ENCODE measurements around the gene ATP8A1.

ATP8A1 gene

DNA sequence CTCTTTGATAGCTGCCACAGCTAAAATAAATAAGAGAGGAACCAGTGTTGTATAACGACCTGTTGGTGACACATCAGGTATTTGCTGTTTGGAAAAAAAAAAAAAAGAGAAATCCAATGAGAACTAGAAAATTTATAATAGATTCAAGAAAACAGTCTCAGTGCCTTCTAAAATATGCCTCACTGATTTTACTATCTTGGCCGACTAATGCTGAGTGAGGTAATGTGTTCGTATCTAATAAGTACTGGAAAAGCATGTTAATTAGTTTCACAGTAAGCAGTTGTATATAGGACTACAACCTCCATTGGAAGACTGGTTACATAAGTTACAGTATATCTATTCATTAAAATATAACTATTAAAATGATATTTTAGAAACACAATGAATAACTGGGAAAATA lies 32.4 kb downstream of the ATP8A1 start:
- no peak for DNase-seq

DNA sequence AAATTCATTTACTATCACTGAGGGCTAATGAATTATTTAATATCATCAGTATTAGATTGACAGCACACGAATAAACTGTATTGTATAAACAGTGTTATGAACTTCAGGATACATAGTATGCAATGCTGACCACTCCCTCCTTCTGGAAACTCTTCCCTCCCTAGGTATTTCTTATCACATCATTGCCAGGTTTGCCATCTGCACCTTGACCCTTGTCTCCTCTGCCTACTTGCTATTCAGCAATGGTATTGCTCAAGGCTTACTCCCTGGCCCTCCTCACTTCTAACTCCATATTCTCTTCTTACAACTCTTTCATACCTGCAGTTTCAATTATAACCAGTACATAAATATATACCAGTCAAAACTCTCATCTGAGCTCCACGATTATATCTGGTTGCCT lies 38.9 kb downstream of the ATP8A1 start:
- DNase-seq = no peak

DNA sequence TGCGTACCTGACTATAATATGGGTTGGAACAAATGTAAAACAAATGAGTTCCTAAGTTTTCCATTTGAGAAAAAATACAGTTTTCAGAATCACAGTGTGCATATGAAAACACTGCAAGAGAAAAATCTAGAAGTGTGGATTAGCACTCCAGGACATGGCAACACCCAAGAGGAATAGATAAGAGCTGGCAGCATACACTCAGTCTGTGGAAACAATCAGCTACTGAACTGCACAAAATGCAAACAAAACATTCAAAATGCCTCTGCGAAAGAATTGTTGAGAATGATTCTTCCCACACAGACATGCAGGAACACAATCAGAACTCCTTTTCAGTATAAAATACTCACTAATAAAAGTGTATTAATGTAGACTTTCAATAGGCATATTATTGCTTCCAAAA lies 39.9 kb downstream of the ATP8A1 start:
- no peak for DNase-seq

DNA sequence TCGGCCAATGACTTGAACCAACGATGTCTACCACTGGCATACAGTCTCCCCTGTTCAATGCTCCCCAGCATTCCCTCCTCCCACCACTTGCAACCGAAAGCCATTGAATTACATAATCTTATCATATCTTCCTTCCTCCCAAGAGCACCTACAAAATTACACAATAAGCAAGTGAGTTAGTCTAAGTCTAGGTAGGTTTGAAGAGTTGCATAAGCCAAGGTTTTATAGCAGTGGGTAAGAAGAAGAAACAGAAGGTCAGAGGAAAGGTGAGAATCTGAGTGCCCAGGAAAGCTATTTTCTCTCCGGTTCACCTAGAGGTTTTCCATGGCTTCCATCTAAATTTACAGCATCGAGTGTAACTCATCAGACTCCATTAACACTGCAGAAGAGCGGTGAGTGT lies 40.3 kb downstream of the ATP8A1 start:
- DNase-seq = no peak

DNA sequence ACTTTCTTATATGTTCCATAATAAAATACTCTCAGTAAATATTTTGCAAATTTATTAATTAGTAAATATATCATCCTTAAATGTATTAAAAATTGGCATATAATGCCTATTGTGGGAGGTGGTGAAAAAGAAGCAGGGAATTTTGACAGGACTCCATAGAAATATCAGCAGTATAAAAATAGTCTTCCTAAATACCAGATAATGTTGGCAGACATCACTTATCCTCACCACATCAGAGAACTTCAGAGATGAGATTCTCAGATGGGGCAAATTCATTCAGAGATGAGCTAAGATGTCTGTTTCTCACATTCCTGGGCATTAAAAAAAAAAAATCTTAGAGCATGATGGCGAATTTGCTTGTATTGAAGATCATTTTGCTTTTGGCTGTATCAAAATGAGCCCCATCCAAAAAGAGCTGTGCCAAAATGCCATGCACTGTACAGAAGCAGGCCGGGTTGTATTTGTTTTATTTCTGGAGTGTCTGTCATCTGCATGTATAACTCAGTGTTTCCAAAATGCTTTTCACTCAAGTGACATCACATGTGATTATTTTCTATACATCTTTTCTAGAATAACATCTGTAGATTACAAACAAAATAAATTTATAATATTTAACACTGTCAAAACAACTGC lies 41.7 kb downstream of the ATP8A1 start:
- no peak for DNase-seq

DNA sequence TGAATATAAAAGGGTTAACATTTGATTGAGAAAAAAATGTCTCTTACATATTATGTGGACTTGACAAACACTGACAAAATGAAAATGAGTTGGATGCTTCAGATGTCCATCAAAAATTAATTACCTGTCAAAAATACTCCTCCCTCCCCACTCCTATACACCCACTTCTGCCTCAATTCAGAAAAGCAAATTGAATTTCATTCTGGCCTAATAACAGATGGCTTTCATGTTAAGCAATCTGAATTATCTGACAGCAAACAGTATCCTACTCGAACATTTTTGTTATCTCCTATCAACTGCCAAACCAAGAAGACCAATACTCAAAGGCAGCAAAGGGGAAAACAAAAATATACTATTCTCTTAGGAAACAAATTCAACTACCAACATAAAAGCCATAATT lies 44.0 kb downstream of the ATP8A1 start:
- DNase-seq = no peak

DNA sequence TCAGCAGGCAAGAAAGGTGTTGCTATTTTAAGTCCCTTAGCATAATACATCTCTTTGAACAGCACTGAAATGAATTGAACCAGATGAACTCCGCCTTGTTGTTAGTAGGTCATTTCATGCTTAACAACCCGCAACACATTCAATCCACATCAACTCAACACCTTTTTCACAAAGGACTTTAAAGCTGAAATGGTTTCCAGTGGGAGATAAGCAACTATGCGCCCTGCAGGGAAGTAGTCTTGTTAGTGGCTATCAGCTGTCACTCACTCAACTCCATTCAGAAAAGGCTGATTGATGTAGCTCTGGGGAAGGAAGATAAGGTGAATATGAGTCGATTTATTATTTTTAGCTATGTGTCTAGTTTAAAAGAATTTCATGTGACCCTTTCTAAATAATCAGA lies 46.0 kb downstream of the ATP8A1 start:
- DNase-seq = no peak

DNA sequence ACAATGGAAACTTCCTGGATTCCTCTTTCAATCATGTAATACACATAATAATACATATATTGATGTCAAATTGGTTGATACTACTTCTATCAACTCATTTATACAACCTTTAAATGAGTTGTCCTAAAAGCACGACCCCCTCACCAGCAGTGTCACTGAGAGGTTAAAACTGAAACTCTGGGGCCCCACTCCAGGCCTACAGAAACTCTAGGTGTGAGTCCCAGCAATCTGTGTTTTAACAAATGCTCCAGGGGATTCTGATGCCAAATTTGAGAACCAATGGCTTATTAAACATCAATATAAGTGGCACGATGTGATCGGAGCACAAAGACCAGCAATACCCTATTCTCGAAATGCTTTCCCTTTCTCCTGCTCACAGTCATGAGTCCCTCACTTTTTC lies 47.9 kb downstream of the ATP8A1 start:
- no peak for DNase-seq

DNA sequence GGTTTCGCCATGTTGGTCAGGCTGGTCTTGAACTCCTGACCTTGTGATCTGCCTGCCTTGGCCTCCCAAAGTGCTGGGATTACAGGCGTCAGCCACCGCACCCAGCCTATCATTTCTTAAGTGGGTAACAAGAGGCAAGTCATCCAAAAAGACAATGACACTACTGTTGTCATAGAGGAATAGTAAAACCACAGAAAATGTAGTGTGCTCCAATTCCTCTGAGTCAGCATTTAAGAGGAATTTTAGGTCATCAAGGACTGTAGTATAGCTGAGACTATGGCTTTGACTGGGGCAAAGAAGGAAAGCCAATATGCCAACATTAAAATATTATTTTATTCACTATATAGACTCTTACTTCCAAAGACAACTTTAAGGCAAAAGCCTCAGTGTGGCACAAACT lies 48.4 kb downstream of the ATP8A1 start:
- no peak for DNase-seq

DNA sequence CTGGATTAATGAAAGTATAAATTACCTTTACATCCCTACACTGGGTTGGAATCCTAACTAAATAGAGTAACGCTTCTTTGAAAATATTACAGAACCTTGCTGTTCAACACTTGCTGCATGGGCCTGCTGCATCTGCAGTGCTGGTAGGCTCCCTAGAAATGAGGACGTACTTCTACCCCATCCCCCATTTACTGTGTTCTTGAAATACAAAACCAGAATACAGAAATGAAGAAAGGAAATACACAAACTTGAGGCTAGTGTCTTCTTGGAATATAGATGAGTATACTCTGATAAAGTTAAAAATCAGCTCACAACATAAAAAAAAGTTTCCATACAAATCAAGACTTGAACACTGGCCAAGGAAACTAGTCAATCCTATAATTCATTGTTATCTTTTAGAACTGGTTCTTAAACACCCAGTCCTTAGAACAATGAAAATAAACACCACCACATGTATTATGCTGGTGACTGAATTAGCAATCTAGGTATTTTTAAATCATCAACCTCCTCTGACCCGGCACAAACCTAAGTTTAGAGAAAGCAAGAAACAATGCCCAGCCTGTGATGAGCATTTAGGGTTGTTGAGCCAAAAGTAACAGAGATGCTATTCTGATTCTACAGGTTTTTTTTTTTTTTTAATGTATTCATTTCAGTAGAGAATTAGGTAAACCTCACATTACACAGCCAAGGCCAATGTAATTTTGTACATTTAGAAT lies 49.7 kb downstream of the ATP8A1 start:
- no peak for DNase-seq

DNA sequence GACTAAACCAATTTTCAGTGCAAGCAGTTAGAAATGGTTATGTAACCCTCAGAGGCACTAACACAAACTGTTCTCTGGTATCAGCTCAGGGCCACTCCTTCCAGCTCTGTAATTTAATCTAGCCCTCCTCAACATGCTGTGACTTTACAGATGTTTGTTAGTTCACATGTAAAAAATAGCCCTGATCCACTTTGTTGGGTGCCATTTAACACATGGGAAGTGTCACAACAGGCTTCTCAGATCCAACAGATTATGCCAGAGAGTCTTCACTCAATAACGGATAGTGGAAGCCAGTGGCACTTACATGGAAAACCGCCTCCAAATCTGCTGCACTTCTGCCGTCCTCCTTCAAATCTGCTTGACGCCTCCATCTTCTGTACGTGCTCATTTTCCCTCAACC lies 51.6 kb downstream of the ATP8A1 start:
- no peak for DNase-seq

DNA sequence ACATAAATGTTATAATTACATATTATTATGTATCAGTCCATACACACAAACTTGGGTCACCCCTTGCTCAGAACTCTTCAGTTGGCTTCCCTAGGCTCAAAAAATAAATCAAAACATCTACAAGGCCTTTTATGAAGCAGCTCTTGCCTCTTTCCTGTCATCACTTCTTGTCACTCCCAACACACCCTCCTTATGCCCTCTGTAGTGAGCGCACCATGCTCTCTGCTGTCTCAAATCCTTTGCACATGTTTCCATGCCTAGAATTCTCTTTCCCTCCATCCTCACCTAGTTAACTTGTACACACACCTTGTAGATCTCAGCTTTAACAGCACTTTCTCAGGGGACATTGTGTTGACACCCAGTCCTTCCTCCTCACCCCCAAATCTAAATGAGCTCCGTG lies 53.0 kb downstream of the ATP8A1 start:
- no peak for DNase-seq

DNA sequence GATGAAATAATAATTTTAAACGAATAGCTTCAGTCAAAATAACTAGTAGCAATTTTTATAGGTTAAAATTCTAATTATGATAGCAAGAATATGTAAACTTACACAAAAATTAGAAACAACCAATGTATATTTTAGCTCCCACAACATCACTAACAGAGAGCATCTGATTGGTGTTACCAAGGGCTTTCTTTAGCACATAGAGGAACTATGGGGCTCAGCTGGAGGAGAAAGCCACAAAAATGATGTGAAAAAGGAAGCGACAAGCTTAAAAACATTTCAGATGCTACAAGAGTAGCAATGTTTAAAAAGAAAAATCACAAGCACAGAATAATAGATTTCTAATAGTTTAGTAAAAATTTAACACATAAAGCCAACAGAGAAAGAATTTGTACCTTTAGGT lies 56.3 kb downstream of the ATP8A1 start:
- no peak for DNase-seq

DNA sequence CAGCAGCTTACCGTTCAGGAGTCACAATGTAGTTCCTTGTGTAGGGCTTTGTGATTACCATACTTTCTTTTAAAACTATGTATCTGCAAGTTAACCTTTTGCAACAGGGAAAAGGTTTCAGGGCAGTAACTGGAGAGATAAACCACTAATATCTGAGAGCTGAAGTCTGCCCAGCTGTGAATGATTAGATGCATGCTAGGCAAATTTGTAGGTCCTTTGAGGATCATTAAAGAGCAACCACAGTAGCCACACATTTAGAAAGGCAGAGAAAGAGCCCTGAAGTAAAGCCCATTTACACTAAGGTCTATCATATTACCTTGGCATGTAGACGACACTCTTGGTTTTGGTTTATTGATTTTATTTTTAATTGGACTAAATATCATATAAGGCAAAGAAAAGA lies 60.0 kb downstream of the ATP8A1 start:
- DNase-seq = no peak

DNA sequence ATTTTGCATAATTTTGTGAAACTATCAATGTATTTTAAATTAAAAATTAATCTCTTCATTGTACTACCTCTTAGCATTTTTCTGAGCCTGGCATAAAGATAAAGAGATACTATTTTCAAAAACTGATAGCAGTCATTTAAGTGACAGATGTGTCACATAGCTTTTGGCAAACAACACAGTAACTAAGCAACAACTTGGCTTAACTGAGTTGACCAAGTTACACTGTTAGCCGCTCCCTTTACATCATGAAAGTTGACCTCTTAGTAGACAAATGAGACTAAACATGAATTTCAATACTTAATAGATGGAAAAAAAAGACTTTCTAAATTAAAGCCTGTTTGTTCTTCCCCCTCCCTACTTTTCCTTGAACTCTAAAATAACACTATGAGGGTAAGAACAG lies 62.0 kb downstream of the ATP8A1 start:
- DNase-seq = no peak

DNA sequence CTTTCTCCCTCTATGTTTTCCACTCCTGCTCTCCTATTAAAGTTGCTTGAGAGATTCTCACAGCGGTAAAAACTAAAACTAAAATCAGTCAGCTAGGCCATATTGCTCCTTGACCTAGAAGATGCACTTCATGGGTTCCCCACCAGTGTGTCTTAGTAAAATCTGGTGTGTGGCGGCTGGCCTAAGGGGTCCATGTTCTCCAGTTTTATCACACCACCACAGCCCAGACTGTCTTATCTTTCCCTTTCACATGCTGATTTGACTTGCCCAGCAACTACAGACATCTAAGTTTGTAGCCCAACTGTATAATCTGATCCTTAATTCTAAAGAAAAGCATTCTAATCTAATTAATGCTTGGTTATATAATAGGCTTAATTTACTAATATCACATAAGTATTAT lies 68.0 kb downstream of the ATP8A1 start:
- no peak for DNase-seq

DNA sequence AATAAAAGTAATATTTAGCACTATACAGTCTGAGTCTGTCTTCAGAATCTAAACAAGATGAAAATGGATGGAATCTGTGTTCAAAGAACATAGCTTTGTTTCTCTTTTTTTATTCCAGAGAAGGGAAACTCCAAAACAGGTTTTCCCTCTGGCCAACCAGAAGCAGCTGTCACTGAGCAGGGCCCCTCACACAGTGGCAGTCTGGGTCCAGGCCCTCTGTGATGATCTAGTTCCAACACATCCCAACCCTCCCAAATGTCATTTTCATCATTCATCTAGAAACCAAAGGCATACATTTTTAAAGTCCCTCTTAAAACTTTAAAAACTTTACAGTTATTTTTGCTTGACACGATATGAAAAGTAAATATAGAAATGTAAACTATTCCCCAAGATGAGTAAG lies 70.1 kb downstream of the ATP8A1 start:
- no peak for DNase-seq

DNA sequence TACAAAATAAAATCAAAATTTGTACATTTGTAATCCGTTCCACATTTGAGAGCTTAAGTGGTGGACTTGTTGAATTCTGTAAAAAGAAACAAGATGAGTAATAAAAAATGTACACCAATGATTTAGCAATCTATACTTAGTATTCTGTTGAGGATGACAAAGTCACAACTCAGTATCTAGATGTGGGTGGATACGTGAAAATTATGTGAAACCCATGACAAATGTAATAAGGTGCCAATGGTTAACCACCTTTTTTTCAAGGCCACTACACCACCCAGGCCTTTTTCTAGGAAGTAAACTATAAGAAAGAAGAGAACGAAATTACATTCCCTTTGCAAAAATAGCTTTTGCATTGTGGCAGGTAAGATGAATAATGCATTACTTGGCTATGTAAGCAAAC lies 77.0 kb downstream of the ATP8A1 start:
- DNase-seq = no peak

DNA sequence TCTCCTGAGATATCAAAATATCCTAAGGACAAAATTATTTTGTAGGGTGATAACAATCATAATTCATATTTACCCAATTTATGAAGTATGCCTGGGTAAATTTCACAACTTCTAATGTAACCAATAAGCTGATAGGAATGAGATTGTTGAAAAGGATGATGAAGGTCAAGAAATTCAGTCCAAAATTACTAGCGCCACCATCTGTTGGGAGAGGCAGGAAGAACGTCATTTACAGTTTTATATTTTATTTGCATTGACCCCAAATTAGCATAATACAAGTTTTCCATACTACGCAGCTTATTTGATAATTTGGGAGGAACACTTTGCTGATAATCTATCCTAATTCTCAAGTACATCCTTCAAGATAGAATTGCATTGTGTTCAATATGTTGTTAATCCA lies 78.7 kb downstream of the ATP8A1 start:
- no peak for DNase-seq

DNA sequence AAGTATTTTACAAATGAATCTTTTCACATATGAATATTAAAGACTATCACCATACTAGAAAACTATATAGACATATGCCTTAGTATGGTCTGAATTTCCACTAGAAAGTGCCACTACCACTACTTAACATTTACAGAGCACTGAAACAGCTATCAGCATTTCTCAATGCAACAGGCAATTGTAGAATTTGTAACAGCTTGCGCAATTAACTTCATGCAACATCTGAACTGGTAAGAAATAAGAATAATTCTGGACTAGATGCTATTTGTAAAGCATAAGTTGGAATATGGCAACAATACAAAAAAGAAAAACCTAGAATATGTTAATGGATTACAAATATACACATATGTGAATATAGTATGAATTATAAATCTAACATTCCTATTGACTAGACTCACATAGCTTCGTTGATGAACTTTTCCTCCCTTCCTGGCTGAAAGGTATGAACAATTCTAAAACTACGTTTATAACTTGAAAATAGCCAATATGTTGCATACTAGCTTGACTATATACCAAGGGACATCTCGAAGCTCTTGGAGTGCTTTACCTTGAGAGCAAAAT lies 82.0 kb downstream of the ATP8A1 start:
- DNase-seq = no peak

DNA sequence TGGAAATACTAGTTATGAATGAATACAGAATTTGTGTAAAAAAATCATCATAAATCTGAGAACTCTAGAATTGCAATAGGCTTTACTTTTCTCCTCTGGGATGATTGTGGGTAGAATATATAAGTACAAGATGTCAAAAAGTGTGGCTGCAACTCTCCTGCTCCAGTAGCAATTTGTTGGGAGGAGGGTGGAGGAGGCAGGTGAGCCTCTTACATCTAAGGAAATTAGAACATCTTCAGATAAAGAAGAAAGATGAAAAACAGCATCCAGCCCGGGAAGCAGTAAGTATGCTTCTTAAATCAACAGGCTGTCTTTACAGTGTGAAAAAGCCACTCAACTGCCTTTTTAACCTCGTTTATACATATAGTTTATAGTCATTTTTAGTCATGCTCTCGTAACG lies 83.7 kb downstream of the ATP8A1 start:
- no peak for DNase-seq

DNA sequence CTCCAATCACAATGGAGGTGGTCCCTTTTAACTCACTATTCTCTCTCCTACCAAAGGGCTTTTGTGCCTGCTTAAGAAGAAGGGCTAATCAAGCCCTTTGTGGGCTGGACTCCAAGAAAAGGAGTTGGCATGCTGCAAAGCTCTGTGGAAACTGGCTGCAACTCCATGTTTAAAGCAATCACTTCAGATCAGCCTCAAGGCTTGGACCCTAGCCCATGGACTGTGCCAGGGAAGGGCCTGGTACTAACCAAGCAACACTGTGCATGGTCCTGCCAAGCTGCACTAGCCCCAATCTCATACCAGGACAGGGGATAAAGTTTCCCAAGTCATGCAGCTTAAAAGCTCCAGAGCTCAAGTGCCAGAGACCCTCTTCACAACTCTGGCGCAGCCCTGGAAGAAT lies 86.7 kb downstream of the ATP8A1 start:
- no peak for DNase-seq

DNA sequence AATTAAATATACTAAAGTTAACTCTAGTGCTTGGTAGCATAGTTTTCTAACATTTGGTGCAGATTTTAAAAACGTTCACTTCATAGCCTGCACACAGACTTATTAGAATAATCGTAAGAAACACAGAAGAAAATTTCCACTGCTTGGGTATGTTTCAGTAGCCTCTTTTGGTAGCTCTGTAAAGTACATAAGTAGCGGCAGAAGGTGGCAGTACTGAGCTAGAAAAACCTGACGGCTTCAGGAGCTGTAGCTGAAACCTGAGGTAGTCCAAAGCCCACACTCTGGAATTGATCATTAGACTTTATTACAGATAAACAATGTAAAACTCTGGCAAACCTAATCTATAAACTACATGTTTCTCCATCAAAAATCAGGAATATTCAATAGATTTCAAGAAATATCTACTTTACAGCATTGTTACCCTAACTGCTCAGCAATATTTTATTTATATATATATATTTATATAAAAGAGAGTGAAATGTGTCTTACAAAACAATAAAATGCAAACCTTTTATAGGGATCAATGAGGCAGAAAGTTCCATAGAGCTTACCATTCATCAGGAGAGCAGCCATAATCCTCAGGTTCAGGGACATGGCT lies 88.2 kb downstream of the ATP8A1 start:
- peak; percentile 77 for DNase-seq

DNA sequence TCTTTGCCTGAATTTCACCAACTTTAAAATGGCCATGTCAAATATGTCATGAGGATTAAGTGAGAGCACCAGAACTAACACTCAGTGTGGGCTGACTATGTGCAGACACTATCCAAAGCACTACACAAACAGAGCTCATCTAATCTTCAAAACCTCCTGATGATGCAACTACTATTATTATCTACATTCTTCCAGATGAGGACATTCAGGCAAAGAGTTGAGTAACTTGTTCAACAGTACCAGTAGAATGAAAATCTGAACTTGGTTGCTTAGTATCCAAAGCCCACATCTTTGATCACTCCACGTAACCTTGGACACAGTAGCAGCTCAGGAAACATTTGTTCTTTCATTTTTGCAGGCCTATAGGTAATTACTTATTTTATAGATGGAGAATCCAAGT lies 90.1 kb downstream of the ATP8A1 start:
- DNase-seq = no peak

DNA sequence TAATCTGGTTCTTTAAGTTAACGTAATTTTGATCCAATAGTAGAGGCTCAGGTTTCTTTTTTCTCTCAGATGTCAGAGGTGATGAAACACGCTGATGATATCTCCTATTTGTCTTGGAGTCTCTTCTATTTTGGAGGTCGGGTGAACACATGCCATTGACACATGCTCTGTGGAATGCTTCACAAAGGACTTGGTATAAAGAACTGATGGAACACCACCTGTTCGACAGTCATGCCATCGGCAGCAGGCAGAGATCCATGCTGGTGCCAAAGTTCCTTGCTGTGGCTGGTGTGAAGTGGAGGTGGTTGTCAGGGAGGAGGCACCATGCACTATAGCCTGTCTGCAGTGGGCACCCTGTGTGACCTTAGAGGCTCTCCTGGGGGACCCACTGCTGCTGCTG lies 94.9 kb downstream of the ATP8A1 start:
- no peak for DNase-seq

Measured in islet precursor cell (in vitro differentiated cells).